ENCODE measurements around the gene OPRPN. TPM values are rescaled to one million over a fixed set of nuclear protein-coding genes. Genes with fewer than 3 reads are reported as not detected.
A peak's percentile ranks its signal among the peaks of the same experiment; 100 is the strongest.

OPRPN gene, protein sequence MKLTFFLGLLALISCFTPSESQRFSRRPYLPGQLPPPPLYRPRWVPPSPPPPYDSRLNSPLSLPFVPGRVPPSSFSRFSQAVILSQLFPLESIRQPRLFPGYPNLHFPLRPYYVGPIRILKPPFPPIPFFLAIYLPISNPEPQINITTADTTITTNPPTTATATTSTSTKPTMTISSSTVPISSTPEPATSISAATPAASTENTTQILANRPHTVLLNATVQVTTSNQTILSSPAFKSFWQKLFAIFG
- not detected in 2 replicates for total RNA-seq (2014; rRNA removed; shearing (Covaris generic))

GRCh38 chr4:70397580-70397979, at the start of gene OPRPN:
TSS of gene OPRPN (plus strand) at chr4:70397940. CDS start at chr4:70399286, 1,346 bp downstream.
- H3K4me1 ChIP-seq = no peaks in the 10 kb centered on the region
- H3K27me3 ChIP-seq = no peaks in the 10 kb centered on the region
- no peak within 1 kb of the TSS for H3K27ac ChIP-seq
- H3K9me3 ChIP-seq (replicated peaks) = no peaks in the 10 kb centered on the region
- no peak for DNase-seq
- H3K36me3 ChIP-seq = no peaks in the 10 kb centered on the region
- H3K4me3 ChIP-seq = no peak within 1 kb of the TSS

DNA sequence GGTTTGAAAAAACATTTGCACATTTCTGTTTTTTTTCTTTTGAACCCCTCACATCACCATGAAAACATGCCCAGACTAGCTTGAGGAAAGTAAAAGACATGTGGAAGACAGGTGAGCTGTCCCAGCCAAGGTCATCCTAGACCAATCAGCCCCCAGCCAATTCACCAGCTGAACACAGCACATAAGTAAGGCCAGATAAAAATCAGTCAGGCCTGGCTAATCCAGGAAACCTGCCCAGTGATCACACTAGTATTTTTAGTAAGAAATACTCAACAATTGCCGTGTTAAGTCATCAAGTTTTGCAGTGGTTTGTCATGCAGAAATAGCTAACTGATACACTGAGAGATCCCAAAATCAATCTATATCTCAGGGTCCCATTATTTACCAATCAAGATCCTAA, 41.6 kb upstream of the OPRPN start:
- H3K4me3 ChIP-seq = no peak overlapping the region
- DNase-seq = no peak
- no peaks in the 10 kb centered on the region for H3K36me3 ChIP-seq
- H3K27ac ChIP-seq = no peak overlapping the region
- H3K27me3 ChIP-seq = no peaks in the 10 kb centered on the region
- no peaks in the 10 kb centered on the region for H3K9me3 ChIP-seq (replicated peaks)
- H3K4me1 ChIP-seq = no peaks in the 10 kb centered on the region

DNA sequence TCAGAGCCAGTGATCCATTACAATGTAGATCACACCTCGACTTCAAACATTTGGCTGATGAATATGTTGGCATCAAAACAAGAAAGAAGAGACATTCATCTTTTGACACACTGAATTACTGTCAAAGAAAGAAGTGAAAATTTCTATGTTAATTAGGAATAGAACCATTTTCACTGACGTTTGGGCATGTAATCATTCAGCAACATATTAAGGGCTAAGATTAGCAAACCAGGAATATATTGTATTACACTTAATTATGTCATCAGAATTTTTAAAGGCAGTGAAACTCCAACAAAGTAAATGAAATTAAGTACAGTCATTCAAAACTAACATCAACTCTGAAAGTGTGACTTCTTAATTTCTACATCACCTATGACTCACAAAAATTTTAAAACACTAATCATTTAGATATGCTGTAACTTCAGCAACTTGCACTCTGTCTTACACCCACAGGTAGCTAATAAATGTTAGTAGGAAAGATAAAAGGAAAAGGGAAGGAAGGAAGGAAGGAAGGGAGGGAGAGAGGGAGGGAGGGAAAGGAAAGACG, 38.6 kb upstream of the OPRPN start:
- no peak overlapping the region for H3K4me3 ChIP-seq
- H3K27me3 ChIP-seq = no peaks in the 10 kb centered on the region
- H3K9me3 ChIP-seq (replicated peaks) = no peaks in the 10 kb centered on the region
- no peaks in the 10 kb centered on the region for H3K4me1 ChIP-seq
- H3K36me3 ChIP-seq = no peaks in the 10 kb centered on the region
- no peak overlapping the region for H3K27ac ChIP-seq
- no peak for DNase-seq

- H3K27ac ChIP-seq = no peak within 1 kb of the TSS
- no peaks in the 10 kb centered on the region for H3K9me3 ChIP-seq (replicated peaks)
- DNase-seq = no peak
- H3K27me3 ChIP-seq = no peaks in the 10 kb centered on the region
- no peaks in the 10 kb centered on the region for H3K4me1 ChIP-seq
- H3K4me3 ChIP-seq = no peak within 1 kb of the TSS
- no peaks in the 10 kb centered on the region for H3K36me3 ChIP-seq
Measured at GRCh38 chr4:70360460-70360859, 37.3 kb upstream of the OPRPN start, which contains the start of gene SMR3A. TSS of gene SMR3A (plus strand) at chr4:70360760. CDS start at chr4:70362116, 1,356 bp downstream.

DNA sequence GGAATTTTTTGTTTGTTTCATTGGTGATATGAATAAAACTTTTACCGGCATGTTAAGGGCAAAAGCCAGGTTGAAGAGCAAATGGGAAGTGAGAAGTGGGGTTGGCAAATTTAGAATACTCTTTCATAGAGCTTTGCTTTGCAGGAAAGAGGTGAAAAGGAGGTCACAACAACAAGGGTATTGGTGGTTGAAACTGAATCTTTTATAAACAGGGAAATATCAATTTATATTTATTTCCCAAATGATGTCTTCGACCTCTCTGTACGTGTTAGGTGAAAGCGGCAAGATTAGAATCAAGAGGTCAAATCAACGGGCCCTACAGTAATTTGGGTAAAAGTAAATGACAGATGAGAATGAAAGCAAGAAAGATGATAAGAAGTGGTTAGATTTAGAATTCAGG, 33.7 kb upstream of the OPRPN start:
- no peak overlapping the region for H3K27ac ChIP-seq
- DNase-seq = no peak
- H3K4me3 ChIP-seq = no peak overlapping the region
- H3K36me3 ChIP-seq = no peaks in the 10 kb centered on the region
- H3K4me1 ChIP-seq = no peaks in the 10 kb centered on the region
- no peaks in the 10 kb centered on the region for H3K9me3 ChIP-seq (replicated peaks)
- H3K27me3 ChIP-seq = no peaks in the 10 kb centered on the region

- no peak overlapping the region for H3K27ac ChIP-seq
- peak in 1 of 2 experiments; percentile 19 for DNase-seq
- no peaks in the 10 kb centered on the region for H3K27me3 ChIP-seq
- no peaks in the 10 kb centered on the region for H3K4me1 ChIP-seq
- no peaks in the 10 kb centered on the region for H3K36me3 ChIP-seq
- no peak overlapping the region for H3K4me3 ChIP-seq
- no peaks in the 10 kb centered on the region for H3K9me3 ChIP-seq (replicated peaks)
Measured at GRCh38 chr4:70365479-70365878, 32.3 kb upstream of the OPRPN start.

- no peaks in the 10 kb centered on the region for H3K9me3 ChIP-seq (replicated peaks)
- no peaks in the 10 kb centered on the region for H3K36me3 ChIP-seq
- no peak overlapping the region for H3K27ac ChIP-seq
- H3K4me1 ChIP-seq = no peaks in the 10 kb centered on the region
- H3K27me3 ChIP-seq = no peaks in the 10 kb centered on the region
- no peak overlapping the region for H3K4me3 ChIP-seq
- DNase-seq = no peak
Measured at GRCh38 chr4:70367813-70368212, 29.9 kb upstream of the OPRPN start.

DNA sequence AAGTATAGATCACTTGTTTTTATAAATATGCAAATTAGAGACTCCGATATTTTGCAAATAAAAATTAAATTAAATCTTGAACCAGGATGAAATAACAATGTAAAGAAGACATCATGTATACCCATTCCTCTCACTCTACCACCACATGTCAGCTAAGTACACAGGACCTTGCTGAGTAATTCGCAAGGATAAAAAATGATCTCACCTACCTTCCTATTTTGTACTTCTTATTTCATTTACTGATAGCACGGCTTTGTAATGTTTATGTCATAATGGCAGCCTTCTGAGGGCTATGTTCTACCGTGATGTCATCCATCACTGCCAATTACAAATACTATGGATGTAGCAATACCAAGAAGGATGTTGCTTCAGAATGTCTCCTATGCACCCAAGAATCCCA, 25.8 kb upstream of the OPRPN start:
- Histone ChIP-seq H3K4me3 (no peak overlapping the region), H3K36me3 (no peaks in the 10 kb centered on the region), H3K4me1 (no peaks in the 10 kb centered on the region), H3K9me3 (replicated peaks) (no peaks in the 10 kb centered on the region), H3K27ac (no peak overlapping the region), H3K27me3 (no peaks in the 10 kb centered on the region)
- no peak for DNase-seq

DNA sequence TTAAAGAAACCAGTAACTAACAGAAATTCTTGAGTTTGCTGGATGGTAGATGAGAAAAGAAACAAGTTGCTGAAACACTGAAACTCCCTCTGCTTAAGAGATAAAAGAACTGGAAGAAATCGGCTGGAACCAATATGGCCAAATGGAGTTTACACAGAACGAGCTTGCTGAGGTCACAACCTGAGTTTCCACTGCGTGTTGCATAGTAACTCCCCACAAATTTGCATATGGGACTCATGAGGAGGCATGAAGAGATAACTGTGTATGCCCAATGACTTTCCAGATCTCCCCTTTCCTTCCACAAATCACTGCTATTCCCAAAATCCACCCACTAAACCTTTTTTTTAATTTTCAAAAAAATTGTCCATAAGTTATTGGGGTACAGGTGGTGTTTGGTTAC, 25.0 kb upstream of the OPRPN start:
- Histone ChIP-seq H3K4me3 (no peak overlapping the region), H3K4me1 (no peaks in the 10 kb centered on the region), H3K27me3 (no peaks in the 10 kb centered on the region), H3K36me3 (no peaks in the 10 kb centered on the region), H3K27ac (no peak overlapping the region), H3K9me3 (replicated peaks) (no peaks in the 10 kb centered on the region)
- DNase-seq = no peak

DNA sequence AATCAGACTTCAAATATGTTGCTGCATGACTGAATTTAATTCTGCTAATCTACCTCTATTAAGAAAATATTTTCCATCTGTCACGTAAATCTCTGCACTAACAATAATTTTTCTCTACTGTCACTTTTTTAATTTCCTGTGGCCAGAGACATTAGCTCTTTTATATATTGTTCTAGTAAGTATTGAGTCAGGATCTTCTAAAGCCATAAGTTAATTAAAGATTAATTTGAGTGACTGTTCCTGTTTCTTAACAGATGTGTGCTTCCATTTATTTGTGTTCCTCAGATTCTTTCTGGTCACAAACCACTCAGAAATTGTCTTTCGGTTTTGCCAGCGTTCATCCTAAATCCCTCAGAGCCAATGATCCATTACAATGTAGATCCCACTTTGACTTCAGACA, 17.2 kb upstream of the OPRPN start:
- Histone ChIP-seq H3K36me3 (no peaks in the 10 kb centered on the region), H3K27ac (no peak overlapping the region), H3K4me1 (no peaks in the 10 kb centered on the region), H3K27me3 (0 out of 2 replicates have a peak, but pooled peaks cover 4% of the 10 kb centered on the region), H3K4me3 (no peak overlapping the region), H3K9me3 (replicated peaks) (no peaks in the 10 kb centered on the region)
- no peak for DNase-seq

DNA sequence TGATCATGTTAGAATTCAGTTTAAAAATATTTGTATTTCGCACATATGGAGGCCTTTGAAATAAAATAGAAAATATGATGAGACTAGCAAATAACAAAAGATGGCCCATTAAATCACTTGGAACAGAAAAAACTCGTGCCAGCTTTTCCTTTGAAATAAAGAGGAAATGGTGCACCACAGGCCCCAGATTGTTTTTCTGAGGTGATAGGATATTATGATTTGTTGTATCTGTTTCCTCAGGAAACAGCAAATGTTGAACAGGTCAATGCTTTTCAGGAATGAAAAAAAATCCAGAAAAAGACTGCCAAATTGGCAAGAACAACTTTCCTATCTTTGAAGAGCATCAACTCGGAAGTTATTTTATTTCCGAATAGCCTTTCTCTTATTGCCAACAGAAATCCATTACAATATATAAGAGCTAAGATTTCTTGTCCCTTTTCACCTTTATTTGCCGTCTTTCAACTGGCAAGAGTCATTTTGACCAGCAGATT, 15.0 kb upstream of the OPRPN start, which contains the start of gene SMR3B:
TSS of gene SMR3B (plus strand) at position 441 of the 491 bp plus-strand sequence. CDS start 1,380 bp downstream, outside the sequence.
- no peaks in the 10 kb centered on the region for H3K4me1 ChIP-seq
- 0 out of 2 replicates have a peak, but pooled peaks cover 4% of the 10 kb centered on the region for H3K27me3 ChIP-seq
- no peaks in the 10 kb centered on the region for H3K9me3 ChIP-seq (replicated peaks)
- no peaks in the 10 kb centered on the region for H3K36me3 ChIP-seq
- H3K27ac ChIP-seq = no peak within 1 kb of the TSS
- H3K4me3 ChIP-seq = no peak within 1 kb of the TSS
- no peak for DNase-seq

DNA sequence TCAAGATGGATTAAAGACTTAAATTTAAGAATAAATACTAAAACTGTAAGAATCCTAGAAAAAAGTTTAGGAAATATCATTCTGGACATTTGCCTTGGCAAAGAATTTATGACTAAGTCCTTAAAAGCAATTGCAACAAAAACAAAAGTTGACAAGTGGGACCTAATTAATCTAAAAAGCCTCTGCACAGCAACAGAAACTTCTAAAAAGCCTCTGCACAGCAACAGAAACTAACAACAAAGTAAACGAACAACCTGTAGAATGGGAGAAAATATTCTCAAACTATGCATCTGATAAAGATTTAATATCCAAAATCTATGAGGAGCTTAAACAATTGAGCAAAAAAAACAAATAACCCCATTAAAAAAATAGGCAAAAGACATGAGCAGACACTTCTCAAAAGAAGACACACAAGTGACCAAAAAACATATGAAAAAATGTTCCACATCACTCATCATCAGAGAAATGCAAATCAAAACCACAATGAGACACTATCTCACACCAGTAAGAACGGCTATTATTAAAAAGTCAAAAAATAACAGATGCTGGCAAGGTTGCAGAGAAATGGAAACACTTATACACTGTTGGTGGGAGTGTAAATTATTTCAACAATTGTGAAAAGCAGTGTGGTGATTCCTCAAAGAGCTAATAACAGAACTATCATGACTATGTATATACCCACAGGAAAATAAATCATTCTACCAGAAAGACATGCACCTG, 5.5 kb upstream of the OPRPN start:
- H3K27me3 ChIP-seq = no peaks in the 10 kb centered on the region
- H3K4me3 ChIP-seq = no peak overlapping the region
- no peaks in the 10 kb centered on the region for H3K9me3 ChIP-seq (replicated peaks)
- H3K36me3 ChIP-seq = no peaks in the 10 kb centered on the region
- no peak overlapping the region for H3K27ac ChIP-seq
- no peaks in the 10 kb centered on the region for H3K4me1 ChIP-seq
- no peak for DNase-seq

DNA sequence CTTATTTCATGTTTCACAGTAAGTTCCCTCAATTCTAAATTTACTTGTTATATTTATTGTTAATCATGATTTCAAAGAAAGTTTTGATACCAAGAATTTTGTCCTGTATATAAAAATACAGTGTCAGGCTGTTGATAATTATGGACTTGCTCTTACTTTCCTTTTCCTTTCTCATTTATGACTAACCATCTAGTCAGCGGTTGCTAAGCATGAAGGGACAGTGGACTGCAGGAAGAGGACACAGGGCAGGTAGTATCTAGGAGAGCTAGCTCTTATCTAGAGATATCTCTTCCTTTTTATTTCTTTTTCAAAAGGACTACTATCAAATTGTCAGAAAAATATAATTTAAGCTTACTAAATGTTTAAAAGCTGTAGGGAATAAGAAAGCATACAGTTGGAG, 1.6 kb downstream of the OPRPN start:
- Histone ChIP-seq H3K27me3 (no peaks in the 10 kb centered on the region), H3K36me3 (no peaks in the 10 kb centered on the region), H3K27ac (no peak overlapping the region), H3K9me3 (replicated peaks) (no peaks in the 10 kb centered on the region), H3K4me1 (no peaks in the 10 kb centered on the region), H3K4me3 (no peak overlapping the region)
- no peak for DNase-seq

GRCh38 chr4:70402762-70403161, 5.0 kb downstream of the OPRPN start:
- H3K4me1 ChIP-seq = no peaks in the 10 kb centered on the region

DNA sequence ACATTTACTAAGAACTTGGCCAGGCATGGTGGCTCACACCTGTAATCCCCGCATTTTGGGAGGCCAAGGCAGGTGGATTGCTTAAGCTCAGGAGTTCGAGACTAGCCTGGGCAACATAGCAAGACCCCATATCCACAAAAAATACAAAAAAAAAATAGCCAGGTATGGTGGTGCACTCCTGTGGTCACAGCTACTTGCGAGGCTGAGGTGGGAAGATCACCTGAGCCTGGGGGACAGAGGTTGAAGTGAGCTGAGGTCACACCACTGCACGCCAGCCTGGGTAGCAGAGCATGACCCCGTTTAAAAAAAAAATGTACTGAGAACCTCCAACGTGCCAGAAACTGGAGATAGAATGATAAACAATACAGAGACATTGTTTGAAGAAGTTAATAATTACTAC, 8.0 kb downstream of the OPRPN start:
- no peaks in the 10 kb centered on the region for H3K36me3 ChIP-seq
- no peaks in the 10 kb centered on the region for H3K27me3 ChIP-seq
- H3K4me3 ChIP-seq = no peak overlapping the region
- no peak overlapping the region for H3K27ac ChIP-seq
- H3K4me1 ChIP-seq = no peaks in the 10 kb centered on the region
- DNase-seq = no peak
- no peaks in the 10 kb centered on the region for H3K9me3 ChIP-seq (replicated peaks)

More at GRCh38 chr4:70402762-70403161, 5.0 kb downstream of the OPRPN start:
- Histone ChIP-seq H3K36me3 (no peaks in the 10 kb centered on the region), H3K27ac (no peak overlapping the region), H3K27me3 (no peaks in the 10 kb centered on the region), H3K4me3 (no peak overlapping the region), H3K9me3 (replicated peaks) (no peaks in the 10 kb centered on the region)
- no peak for DNase-seq

Data from SJCRH30 (cell line).